HG02642 (cell line): ENCODE data around the gene THRB.

Experiments used
- ATAC-seq: cut with Tn5 transposase; IDR thresholded peaks from one replicate; pipeline ENCODE4 v1.9.1; 2021; ENCODE audit warnings: mild to moderate bottlenecking; ENCODE audit not compliant: unreplicated experiment, poor library complexity

THRB gene

DNA sequence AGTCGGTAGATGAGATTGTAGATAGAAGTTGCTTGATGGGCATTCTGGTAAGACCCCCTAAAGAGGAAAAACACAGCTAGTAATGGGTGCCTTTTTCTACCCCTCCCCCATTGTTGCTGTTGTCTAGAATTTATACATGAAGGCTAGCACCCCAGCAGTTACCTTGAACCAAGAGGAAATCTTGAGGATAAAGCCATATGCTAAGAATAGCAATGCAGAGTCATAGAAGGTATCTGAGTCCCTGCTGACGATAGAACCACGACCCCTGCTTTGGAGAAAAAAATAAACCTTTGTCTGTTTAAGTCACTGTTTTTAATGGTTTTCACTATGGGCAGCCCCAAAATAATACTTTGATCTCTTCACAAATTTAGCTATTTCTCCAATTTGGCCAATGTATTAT is 162.6 kb downstream of the THRB start:
- ATAC-seq, result no peak

DNA sequence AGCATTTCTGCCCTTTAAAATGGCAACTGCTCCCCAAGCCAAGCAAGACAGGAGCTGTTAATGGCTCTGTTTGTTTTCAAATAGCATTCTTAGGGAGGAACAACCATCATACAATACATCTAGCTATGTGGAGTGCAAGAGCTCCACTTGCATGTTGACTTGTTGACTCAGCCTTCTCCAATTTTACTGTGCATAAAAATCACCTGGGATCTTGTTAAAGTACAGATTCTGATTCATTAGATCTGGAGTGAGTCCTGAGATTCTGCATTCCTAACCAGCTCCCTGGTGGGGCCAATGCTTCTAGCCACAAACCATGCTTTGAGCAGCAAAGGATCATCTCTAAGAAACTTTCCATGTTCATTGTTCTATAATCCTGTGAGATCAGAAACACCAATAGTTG is 171.4 kb downstream of the THRB start:
- no peak for ATAC-seq

- no peak for ATAC-seq
Observed at GRCh38 chr3:24320601-24321000, 174.0 kb downstream of the THRB start.

DNA sequence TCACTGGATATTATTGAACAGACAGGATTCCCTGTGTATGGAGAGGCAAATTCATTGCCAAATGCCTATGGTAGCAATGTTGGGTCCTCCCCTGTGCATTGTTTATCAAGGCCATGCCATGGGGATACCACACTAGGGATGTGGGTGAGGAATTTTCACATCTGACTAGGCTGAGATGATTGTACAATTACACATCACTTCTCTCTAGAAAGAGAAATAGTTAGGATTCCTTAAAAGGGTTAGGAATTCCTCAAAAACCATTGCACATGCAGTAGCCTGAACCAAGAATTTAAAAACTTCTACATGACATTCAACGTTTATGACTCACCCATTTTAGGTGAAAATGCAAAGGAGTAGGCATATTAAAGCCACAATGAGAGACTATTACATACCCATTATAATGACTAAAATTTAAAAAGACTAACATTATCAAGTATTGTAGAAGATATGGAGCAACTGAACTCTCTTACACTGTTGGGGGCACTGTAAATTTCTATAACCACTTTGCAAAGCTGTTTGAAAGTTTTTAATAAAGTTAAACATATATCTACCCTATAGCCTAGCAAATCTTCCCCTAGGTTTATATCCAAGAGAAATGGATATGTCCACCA is 175.9 kb downstream of the THRB start:
- ATAC-seq, result no peak

DNA sequence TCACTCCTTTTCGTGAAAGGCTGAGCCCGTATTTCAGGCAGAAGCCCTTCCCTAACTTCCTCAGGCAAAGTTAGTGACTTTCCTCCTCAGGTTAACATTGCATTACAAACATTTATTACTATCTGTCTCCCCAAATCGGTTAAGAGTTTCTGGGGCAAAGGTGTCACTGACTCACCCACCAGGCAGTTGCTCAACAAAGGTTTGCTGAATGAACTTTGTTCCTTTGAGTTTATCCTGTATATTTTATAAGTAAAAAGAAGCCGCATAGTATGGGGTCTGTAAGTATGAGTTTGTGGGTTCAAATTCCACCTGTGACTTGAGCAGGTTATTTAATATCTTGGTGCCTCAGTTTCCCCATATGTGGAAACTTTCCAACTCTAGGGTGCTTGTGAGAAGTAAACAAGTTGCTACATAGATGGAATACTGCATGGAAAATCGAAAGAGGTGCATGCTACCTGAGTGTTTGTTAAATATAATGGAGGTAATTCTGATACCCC is 177.7 kb downstream of the THRB start:
- no peak for ATAC-seq

DNA sequence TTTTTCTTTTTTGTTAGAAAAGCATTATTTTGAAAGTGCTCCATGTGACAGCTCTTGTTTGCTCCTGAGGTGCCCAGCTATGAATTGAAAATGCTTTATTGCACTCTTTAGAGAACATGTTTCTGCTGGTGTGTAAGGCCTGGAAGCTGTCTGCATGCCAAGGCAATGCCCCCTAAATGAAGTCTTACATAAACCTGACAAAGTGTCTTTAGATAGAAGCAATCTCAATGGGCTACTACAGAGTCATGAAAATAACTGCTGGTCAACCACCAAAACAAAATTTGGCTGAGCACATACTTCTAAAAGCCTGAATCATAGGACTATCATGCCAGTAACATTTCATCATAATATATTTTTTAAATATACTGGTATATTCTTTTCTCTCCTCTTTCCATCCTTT is 178.7 kb downstream of the THRB start:
- no peak for ATAC-seq

- no peak for ATAC-seq
Observed at GRCh38 chr3:24315356-24315755, 179.3 kb downstream of the THRB start.

DNA sequence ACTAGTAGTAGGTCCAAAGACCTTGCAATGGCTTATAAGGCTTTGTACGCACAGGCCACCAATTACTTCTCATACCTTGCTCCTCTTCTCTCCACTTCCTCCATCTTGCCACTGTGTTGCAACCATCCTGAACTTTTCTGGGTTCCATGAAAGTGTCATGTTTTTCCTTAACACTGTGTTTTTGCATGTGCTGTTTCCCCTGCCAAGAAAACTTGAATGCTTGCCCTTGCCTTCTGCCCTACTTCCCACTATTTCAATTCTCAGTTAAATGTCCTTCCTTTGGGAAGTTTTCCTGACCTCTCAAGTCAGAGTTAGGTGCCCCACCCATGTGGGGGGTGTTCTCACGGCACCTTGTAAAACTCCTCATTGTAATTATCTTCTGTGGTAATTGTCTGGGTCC is 182.8 kb downstream of the THRB start:
- ATAC-seq, result no peak

DNA sequence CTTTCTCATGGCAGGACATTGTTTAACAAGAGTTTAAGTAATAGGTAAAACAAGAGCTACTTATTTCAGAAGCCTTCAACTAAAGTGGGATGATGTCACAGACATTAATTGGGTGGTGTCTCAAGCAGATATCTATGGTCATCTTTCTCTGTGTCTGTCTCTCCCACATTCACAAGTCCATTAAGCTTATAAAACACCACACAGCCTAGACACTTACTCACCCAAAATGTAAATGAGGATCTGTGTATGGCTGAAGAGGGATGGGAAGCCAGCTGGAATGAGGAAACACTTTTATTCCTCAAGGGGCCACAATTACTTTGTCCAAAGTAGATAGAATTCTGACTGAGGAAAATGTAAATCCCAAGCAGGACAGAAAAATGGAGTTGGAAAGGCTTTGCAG is 183.8 kb downstream of the THRB start:
- no peak for ATAC-seq

DNA sequence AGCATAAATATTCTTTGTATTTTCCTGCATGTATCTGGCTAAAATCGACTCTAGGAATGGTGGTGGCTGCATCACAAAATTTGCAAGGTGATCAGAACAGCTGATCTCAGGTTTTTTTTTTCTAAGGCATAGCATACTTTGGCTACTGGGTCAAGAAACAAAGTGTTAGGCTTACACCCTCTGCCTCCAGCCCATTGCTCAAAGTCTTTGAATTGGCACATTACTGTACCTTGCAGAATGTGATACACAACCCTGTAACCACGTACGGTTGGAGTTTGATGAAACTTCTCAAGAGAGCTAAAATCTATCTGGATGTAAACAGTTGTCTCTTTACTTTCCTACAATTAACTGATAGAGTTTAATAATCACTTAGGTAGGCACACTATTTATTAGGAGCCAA is 188.1 kb downstream of the THRB start:
- ATAC-seq, result no peak

DNA sequence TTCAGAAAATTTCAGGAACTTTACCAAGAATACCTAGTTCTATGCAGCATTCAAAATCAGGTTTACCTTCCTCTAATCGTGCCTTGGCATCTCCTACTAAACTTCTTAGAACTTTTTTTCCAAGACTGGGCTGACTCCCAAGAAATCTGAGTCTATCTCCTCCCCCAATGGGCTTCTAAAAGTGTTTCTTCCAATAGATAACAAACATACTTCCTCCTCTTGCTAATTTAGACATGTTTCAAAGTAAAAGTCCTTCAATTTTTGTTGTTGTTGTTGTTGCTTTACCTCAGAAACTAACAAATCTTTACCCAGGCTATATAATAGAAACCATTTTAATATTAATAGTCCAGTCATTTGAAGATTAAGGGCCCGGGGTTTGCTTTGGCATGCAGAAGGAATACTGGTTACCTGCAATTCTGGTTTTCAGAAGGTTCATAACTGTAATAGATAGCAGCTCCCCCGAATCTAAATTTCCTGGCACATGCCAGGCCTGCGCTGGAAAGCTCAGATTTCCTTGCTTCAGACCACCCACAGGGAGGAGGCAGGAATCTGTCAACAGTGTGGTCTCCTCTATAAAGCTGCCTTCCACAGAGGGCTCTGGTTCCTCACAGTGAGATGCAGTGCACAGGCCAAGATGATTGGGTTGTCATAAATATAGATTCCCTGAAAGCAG is 188.7 kb downstream of the THRB start:
- no peak for ATAC-seq

- no peak for ATAC-seq
Observed at GRCh38 chr3:24303057-24303754, 191.4 kb downstream of the THRB start.

DNA sequence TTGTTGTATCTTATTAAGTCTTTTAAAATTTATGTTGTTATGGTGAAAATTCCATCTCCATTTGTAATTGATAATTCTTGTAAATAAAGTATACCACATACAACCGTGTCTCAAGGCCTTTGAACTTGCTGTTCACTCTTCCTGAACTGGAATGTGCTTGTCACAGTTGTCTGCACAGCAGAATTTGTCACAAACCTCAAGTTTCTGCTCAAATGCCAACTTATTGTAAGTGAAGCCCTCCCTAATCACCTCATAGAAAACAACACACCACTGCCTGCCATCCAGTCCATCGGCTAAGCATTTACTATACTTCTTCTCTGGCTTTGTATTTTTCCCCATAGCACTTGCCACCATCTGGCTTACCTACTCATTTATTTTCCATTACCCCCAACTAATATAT is 192.3 kb downstream of the THRB start:
- no peak for ATAC-seq

GRCh38 chr3:24300949-24301348 is 193.7 kb downstream of the THRB start:
- ATAC-seq, result no peak

GRCh38 chr3:24299806-24300626 is 194.6 kb downstream of the THRB start:
- no peak for ATAC-seq

- no peak for ATAC-seq
Observed at GRCh38 chr3:24299246-24299805, 195.3 kb downstream of the THRB start.

GRCh38 chr3:24296441-24297205 is 198.0 kb downstream of the THRB start:
- ATAC-seq, result no peak

- no peak for ATAC-seq
Observed at GRCh38 chr3:24294150-24294549, 200.5 kb downstream of the THRB start.

DNA sequence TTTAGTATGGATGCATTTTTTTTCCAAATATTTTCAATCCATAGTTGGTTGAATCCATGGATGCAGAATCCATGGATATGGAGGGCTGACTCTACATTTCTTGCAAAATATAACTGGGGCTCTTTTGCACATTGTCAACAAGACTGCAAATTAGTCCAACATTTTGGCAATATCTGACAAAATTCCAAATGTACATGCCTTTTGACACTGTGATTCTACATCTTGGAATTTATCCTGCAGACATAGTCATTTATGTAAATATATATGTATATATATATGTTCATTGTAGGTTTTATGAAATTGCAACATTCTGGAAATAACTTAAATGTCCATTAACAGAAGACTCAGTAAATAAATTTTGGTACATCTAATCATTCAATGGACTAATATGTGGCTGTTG is 203.0 kb downstream of the THRB start:
- ATAC-seq, result no peak

DNA sequence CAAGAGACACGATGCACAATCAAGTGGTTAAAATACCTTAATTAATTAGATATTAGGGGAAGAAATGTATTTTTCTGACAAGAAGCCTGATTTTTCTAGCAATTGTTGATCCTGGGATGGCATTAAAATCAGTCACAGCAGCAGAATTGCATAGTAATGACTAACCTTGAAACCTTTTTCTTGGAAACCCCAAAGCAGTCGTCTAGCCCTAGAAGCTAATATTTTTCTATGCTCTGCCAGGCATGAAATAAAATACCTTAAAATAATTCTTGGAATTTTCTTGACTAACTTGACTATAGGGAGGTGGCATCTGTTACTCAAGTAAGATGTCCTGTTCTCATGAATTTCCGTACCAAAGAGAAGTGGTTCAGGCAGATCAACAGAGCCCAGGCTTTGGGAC is 204.1 kb downstream of the THRB start:
- ATAC-seq, result no peak
